Omental fat pad (tissue), 4 donors: ENCODE results near the gene SSBP3. TPM values are rescaled to one million over a fixed set of nuclear protein-coding genes. Genes with fewer than 3 reads are reported as not detected.
"Not testable (repeated sequence)": the region's sequence is repeated elsewhere in the genome, so short reads cannot be mapped to it uniquely, and the experiment has no call there.

Experiments used
- ATAC-seq: fragments of 150-250 bp; one replicate; pipeline ENCODE4 v1.9.1; 2016; ENCODE audit warnings: mild to moderate bottlenecking, moderate library complexity; ENCODE audit not compliant: low FRiP score
- DNase-seq: peaks from one replicate; pipeline ENCODE4 v3.0.0-alpha.2; 2019; ENCODE audit warnings: low spot score
- CTCF ChIP-seq, 3 donors: fragments of 450-650 bp; IDR thresholded peaks; one replicate each; pipeline ENCODE4 v1.5.1; 2016 to 2017; ENCODE audit warnings: antibody characterized with exemption in 3 of 3, mild to moderate bottlenecking in 3 of 3, moderate library complexity in 2 of 3
- total RNA-seq, 4 donors: library from RNA; depleted of rRNA; stranded (reverse); fragments of >200 nt; gene quantifications; one replicate each; pipeline ENCODE4 v1.1.0, GENCODE V29; 2016

Gene SSBP3
- total RNA-seq, 4 donors from 2014 or later, result 21.0 to 32.6 (median 22.9) TPM

DNA sequence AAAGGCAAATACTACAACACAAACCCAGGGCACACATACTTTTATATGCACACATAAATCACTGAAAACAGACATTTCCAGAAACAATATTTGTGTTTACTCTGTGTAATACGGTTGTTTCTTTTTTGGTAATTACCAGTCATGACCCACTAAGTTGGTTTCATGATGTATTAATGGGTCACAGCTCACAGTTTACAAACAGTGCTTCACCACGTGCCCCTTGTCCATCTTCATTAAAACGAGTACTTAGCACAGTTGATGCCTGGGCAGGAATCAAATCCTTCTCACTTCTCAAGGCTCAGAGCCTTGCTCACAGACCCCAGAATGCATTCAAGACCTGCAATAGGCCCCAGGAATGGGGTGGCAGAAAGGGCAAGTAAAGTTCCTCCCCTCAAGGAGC is 13.8 kb downstream of the SSBP3 start:
- no peak for TF ChIP-seq CTCF (IDR thresholded peaks at IDR 0.05)

GRCh38 chr1:54391450-54392209 is 14.6 kb downstream of the SSBP3 start:
- ATAC-seq, result no peak
- no peak for DNase-seq

More for the DNA sequence above, 13.8 kb downstream of the SSBP3 start:
- no peak for ATAC-seq
- DNase-seq, result no peak

DNA sequence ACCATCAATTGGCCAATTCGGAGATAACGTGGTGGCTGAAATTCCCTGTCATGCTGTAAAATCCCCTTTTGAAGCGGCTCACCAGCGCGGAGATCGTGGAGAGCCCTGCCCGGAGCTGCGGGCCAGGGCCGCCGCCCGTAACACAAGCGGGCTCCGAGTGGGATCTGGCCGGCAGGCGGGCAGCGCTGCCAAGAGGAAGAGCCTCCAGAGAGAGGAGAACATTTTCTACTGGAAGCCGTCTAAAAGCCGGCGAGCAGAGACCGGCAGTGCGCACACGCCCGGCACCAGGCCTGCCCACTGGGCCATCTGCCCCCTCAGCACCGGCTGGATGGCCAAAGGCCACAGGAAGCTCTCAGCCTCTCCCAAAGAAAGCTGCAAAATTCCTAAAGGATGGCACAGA is 15.5 kb downstream of the SSBP3 start:
- ATAC-seq (no peak), DNase-seq (no peak)
- no peak for TF ChIP-seq CTCF (IDR thresholded peaks at IDR 0.05)

More at GRCh38 chr1:54391450-54392209, 14.6 kb downstream of the SSBP3 start:
- no peak for TF ChIP-seq CTCF (IDR thresholded peaks at IDR 0.05)

GRCh38 chr1:54389608-54390007 is 16.6 kb downstream of the SSBP3 start:
- DNase-seq, ATAC-seq: not testable (repeated sequence)

DNA sequence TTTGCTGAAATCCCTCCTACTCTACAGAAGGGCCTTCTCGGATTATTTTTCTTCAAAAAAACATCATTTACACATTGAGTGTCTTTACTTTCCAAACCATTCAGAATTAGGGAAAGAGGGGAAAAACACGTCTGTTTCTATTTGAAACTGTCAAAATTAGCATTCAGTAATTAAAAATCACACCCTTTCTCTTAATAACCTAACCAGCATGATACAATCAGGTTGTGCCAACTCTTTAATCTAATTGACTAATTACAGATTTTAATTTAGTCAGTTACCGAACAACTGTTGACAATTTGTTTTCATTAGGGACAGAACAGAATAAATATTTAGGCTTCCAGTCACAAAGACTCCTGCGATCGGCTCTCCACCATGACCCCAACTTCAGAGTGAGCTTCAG is 18.8 kb downstream of the SSBP3 start:
- ATAC-seq (no peak), DNase-seq (no peak)
- TF ChIP-seq CTCF (IDR thresholded peaks at IDR 0.05), result no peak

DNA sequence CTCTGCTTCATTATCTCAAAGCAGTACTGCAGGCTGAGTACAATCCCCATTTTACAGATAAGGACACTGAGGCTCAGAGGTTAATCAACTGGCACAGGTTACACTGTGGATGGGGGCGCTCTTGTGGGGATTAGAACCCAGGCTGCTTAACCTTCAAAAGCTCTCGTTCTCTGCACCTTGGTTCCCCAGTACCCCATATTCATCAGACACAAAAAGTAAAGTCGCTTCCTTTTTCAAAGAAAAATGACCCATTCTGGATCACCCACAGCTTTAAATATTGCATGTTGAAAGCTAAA is 20.5 kb downstream of the SSBP3 start:
- DNase-seq (no peak), ATAC-seq (no peak)
- no peak for TF ChIP-seq CTCF (IDR thresholded peaks at IDR 0.05)

DNA sequence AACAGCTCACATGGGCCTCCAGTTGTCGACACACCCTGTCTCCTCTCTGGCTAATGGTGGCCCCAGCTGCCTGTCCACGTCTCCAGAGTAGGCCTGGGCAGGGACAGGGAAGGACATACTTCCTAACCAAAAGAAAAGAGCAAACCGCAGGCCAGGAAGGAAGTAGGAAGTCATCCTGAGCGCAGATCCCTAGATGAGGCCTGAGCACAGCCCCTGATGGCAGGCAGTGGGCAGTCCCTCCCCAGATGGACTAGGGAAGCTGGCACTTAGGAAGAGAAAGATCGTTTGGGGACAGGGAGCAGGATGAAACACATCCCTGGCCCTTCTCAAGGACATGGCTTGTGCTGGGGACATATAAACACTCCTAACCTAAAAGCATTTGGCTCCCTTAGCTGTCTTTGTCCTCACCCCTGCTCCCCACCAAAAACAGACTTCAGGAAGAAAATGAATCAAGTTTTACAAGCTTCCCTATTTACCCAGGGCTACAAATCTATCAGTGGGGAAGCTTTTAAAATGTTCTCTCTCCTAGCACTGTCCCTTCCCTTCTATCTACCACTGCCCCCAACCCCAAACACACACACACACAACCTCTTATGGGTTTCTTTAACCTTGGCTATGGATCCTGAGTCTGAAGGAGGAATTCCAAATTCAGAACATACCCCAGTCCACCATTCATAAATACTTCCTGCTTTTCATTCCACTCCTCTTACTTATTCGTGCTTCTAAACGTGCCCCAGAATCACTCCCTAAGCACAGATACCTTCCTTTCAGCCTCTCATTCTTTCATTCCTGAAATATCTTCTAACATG is 21.1 kb downstream of the SSBP3 start:
- DNase-seq, result no peak
- ATAC-seq, result no peak
- no peak for TF ChIP-seq CTCF (IDR thresholded peaks at IDR 0.05)
